Right renal cortex interstitium (tissue), 3 donors: ENCODE data around the gene ZACN. TPM values are rescaled to one million over a fixed set of nuclear protein-coding genes. Genes with fewer than 3 reads are reported as not detected.

Experiments used
- DNase-seq, 3 donors: peaks; one replicate each; pipeline ENCODE4 v3.0.0-alpha.2; 2013; ENCODE audit warnings: low read depth in 3 of 3, low spot score in 2 of 3
- polyA plus RNA-seq, 3 donors: library from polyadenylated mRNA; unstranded; fragments of 120-200 nt; gene quantifications; one replicate each; pipeline ENCODE4 v1.2.1, GENCODE V29; 2013; ENCODE audit not compliant: insufficient read length in 3 of 3

The ZACN gene
- polyA plus RNA-seq, 3 donors = 6.2 to 18.4 (median 16.0) TPM

DNA sequence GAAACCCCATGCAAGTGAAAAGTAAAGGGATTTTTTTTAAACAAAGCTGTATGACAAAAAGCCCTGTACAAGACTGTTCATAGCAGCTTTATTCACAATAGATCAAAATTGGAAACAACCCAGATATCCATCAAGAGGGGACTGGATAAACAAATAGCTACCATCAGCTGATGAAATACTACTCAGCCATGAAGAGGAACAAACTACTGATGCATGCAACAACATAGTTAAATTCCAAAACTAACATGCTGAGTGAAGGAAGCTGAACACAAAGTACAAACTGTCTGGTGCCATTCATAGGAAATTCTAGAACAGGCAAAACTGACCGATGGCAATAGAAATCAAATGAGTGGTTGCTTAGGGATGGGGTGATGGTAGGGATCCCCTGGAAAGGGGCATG is 46.9 kb downstream of the ZACN start:
- no peak for DNase-seq

DNA sequence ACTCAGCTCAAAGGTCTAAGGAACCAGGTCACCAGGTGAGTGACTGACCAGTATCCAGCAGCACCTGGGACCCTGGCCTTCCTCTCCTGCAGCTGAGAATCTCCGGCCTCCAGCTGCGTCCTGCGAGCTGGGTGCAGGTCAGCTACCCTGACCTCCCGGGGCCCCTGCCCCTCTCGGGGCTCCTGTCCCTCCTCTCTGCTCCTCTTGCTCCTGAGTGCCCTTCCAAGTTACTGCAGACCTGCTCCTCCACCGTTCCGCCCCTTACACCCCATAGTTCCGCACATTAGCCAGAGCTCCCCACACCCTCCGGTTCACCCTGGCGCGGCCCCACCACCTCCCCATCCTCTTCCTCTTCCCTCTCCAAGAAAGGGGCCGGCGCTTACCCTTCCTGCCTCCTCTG is 51.5 kb downstream of the ZACN start:
- no peak for DNase-seq

- no peak for DNase-seq
Observed at GRCh38 chr17:76131051-76131691, 52.2 kb downstream of the ZACN start.

DNA sequence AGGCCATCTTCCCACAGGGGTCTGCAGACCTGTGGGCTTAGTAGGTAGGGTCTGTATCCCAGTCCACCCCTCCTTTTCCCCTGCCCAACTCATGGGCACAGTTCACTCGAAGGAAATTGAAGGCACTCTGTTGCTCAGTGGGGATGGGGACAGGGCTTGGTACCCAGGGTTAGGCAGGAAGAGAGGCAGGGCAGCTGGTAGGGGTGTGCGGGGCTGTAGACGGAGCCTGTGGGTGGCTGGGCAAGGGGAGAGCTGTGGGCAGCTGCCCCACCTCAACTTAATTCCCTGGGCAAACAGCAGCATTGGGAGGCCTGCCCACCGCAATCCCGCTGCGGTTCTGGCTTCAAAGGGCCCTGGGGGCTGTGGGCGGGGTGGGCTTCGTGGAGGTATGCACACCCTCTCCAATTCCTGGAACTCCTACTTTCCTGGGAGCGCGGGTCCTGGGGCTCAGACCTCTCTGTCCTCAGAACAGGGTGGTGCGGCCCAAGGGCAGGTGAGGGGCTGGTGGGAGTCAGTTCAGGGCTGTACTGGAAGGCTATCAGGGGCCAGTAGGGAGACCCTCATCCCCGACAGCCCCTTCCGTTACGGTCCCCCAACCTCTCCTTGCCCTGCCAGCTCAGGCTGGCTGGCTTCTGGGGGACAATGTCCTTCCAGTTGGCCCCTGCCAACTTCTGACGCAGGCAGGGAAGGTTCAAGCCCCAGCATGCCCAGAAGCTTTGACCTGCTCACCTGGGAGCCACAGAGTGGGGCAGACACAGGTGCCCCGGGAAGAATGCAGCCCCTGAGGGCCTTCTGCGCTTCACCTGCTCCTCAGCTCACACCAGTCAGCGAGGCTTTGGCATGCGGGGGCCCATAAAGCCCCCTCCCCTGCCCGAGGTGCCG is 53.0 kb downstream of the ZACN start:
- no peak for DNase-seq

Other genes with a start within 250 kb of the ZACN start
- 1 to 10 TPM; 3.6 to 5.7 (median 5.0) TPM for gene UNC13D, start 234.8 kb upstream of the ZACN start, polyA plus RNA-seq
- 10 to 100 TPM; 70.2 to 86.7 (median 82.8) TPM for gene WBP2, start 223.8 kb upstream of the ZACN start, polyA plus RNA-seq
- gene TRIM47, start 200.6 kb upstream of the ZACN start, polyA plus RNA-seq = 1 to 10 TPM; 5.8 to 9.1 (median 6.3) TPM
- 10 to 100 TPM; 11.1 to 12.4 (median 11.3) TPM for gene TRIM65, start 182.2 kb upstream of the ZACN start, polyA plus RNA-seq
- 10 to 100 TPM; 66.2 to 77.1 (median 66.7) TPM for gene MRPL38, start 174.3 kb upstream of the ZACN start, polyA plus RNA-seq
- 1 to 10 TPM; 6.6 to 8.3 (median 7.0) TPM for gene FBF1, start 138.1 kb upstream of the ZACN start, polyA plus RNA-seq
- 10 to 100 TPM; 30.3 to 42.7 (median 34.3) TPM for gene ACOX1, start 100.0 kb upstream of the ZACN start, polyA plus RNA-seq
- 10 to 100 TPM; 15.1 to 24.2 (median 22.9) TPM for gene TEN1, start 99.9 kb upstream of the ZACN start, polyA plus RNA-seq
- gene CDK3, start 78.3 kb upstream of the ZACN start, polyA plus RNA-seq = 10 to 100 TPM in 2 of 3 donors, 1 to 10 TPM in 1; 9.7 to 12.8 (median 10.8) TPM
- 10 to 100 TPM; 14.4 to 16.0 (median 14.9) TPM for gene EVPL, start 51.9 kb upstream of the ZACN start, polyA plus RNA-seq
- gene SRP68, start 6.7 kb upstream of the ZACN start, polyA plus RNA-seq = 100 to 1,000 TPM; 101 to 110 (median 103) TPM
- under 1 TPM in 1 of 3 donors, not detected in 2; 0.26 TPM for gene GALR2, start 4.4 kb upstream of the ZACN start, polyA plus RNA-seq
- 100 to 1,000 TPM; 138 to 168 (median 146) TPM for gene EXOC7, start 24.6 kb downstream of the ZACN start, polyA plus RNA-seq
- 10 to 100 TPM; 15.0 to 21.0 (median 17.7) TPM for gene FOXJ1, start 62.1 kb downstream of the ZACN start, polyA plus RNA-seq
- 10 to 100 TPM; 26.1 to 29.1 (median 27.5) TPM for gene RNF157, start 161.3 kb downstream of the ZACN start, polyA plus RNA-seq
- gene UBALD2, start 186.2 kb downstream of the ZACN start, polyA plus RNA-seq = 10 to 100 TPM; 21.8 to 28.5 (median 23.6) TPM
- gene QRICH2, start 229.1 kb downstream of the ZACN start, polyA plus RNA-seq = 1 to 10 TPM; 4.2 to 5.0 (median 5.0) TPM